Inferior parietal cortex (tissue), 1 donor: ENCODE results near the gene VCAN.

Experiments
- DNase-seq: peaks from one replicate; pipeline ENCODE4 v3.0.0-alpha.2; 2016; ENCODE audit errors: extremely low spot score

Gene VCAN

DNA sequence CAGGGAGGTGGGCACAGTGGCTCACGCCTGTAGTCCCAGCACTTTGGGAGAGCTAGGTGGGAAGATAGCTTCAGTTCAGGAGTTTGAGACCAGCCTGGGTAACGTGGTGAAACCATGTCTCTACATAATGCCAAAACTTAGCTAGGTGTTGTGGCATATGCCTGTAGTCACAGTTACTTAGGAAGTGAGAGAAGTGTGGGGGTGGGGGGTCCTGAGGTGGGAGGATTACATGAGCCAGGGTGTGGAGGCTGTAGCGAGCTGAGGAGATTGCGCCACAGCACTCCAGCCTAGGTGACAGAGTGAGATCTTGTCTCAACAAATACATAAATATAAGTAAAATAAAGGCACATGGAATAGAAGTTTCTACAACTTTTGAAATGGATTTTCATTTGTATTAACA lies 23.1 kb downstream of the VCAN start:
- no peak for DNase-seq

DNA sequence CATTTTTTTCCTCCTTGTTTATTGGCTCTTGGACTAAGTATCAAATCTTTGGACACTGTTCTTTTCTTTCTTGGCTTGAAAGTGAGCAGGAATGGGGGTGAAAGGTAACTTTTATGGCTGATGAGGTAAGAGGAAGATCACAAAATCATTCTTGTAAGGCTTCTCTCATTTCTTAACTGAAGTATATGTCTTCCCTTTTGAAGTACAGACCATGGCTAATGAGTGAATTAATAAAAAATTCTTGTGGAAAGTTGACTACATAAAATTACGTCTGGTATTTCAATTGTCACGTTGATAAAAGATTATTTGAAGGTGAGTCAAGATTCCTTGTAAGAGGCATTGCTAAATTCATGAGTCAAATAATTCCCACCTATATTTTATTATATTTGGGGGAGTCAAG lies 25.1 kb downstream of the VCAN start:
- DNase-seq = no peak

DNA sequence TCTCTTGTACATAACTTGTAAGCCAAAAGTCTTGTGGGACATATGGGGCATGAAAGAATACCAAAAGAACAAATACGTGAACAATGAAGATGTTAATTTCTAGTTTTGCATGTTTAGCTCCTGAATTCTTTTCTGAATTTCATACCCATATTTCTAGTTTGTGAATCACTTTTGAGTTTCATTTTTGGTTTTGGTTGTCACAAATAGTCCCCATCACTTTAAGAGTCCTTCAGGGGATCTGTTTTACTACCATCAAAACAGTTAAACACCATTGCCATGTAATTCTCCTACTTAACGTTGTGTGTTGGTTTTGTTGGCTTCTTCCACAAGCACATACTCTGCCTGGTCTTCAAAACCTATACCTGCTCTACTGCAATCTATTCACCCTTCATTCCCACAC lies 27.0 kb downstream of the VCAN start:
- no peak for DNase-seq

- no peak for DNase-seq
Observed at GRCh38 chr5:83503662-83504061, 32.1 kb downstream of the VCAN start.

DNA sequence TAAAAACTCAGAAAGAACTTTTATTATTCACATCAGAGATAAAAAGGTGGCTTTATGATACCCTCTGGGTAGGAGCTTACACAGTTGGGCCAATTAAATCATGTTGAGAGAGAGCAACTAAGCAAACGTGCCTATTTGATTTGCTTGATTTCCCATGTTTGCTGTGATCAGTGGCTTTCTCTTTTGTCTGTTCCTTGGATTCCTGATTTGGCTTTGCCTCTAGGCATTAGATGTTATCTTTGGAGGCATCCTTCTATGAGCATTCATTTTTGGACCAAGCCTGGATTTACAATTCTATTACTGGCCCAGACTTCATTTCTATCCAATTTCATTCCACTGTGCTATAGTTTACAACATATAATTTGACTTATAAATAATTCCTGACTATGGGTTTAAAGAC lies 35.9 kb downstream of the VCAN start:
- no peak for DNase-seq

DNA sequence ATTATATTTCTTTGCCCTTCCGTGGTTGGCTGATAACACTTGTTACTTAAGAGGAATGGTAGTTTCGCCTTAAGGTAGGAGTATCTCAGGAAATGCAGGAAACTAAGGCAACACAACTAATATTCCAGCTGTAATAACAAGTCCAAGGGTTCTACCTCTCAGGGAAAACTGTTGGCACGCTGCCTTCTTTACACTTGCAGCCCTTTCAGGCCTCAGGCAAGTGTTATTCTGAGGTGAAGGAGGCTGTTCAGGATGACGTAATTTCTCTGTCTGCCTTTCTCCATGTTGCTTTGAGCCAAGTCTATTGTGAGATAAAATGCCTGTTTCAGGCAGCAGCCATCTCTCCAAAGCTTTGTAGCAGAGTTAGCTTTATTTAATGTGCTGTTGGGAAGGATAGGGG lies 38.0 kb downstream of the VCAN start:
- no peak for DNase-seq

DNA sequence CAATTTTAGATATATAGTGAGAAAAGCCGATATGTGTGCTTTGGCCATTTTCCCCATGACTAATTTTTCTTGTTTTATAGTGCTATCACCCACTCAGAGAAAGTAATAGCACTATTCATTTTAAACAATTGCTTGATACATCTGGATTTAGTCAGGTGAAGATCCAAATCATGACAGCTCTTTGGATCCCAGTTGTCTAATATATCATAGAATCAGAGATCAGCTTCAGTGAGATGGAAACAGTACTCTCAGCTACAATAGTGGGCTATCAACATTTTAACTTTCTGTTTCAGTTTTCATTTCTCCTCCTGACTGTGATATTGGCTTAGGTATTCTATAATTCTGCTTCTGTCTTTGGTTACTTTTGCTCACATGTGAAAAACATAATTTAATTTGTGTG lies 38.7 kb downstream of the VCAN start:
- DNase-seq = no peak

DNA sequence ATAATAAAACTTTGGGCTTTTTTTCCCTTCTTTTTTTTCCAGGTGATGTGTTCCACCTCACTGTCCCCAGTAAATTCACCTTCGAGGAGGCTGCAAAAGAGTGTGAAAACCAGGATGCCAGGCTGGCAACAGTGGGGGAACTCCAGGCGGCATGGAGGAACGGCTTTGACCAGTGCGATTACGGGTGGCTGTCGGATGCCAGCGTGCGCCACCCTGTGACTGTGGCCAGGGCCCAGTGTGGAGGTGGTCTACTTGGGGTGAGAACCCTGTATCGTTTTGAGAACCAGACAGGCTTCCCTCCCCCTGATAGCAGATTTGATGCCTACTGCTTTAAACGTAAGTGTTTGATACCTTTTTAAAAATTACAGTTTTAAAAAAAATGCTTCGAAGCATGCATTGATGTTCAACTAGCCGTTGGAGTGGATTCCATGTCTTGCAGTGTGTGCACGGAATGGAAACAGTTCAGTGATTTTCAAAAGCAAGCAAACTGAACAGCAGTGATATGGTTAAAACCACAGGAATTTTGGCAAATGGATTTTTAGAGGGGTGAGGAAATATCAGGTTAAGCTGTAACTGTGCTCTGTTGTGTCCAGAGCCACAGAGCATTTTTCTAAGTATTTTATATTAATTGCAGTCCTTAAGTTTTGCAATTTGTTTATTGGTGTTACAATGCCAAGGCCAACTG lies 40.7 kb downstream of the VCAN start:
- DNase-seq = no peak

DNA sequence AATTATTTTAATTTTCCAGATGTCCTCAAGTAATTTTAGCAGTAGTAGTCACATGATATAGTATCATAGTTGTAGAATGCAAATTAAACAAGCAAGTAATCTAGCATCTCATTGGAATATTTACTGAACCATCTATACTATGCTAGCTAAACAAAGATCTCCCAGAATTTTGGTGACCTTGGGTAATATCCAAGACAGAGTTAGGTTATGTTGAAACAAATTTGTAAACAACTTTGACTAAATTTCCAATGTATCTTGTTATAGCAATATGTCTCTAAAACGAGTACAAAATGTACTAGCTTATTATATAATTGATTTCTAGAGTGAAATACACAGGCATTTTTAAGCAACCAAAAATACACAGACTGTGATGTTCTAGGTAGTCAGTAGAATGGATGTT lies 41.5 kb downstream of the VCAN start:
- DNase-seq = no peak

DNA sequence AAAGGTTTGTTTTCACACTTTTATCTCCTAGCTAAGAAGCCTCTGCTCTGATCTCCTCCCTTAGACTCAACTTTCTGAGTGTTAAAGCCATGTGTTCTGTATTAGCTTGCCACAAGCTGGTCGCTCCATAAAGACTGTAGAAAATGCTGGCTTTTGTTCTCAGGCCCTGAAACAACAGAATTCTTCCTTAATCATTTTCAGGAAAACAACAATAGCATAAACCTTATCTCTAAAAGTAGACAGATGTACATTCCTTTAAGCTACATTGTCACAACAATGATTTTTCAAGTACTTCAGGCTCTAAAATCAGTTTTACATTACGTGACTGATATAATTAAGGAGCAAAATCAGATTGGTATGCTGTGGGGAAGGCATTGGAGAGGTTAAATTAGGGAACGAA lies 41.9 kb downstream of the VCAN start:
- no peak for DNase-seq

GRCh38 chr5:83516377-83516776 lies 44.8 kb downstream of the VCAN start:
- no peak for DNase-seq

GRCh38 chr5:83517072-83517687 lies 45.6 kb downstream of the VCAN start:
- DNase-seq = no peak

- no peak for DNase-seq
Observed at GRCh38 chr5:83517688-83518085, 46.1 kb downstream of the VCAN start.

DNA sequence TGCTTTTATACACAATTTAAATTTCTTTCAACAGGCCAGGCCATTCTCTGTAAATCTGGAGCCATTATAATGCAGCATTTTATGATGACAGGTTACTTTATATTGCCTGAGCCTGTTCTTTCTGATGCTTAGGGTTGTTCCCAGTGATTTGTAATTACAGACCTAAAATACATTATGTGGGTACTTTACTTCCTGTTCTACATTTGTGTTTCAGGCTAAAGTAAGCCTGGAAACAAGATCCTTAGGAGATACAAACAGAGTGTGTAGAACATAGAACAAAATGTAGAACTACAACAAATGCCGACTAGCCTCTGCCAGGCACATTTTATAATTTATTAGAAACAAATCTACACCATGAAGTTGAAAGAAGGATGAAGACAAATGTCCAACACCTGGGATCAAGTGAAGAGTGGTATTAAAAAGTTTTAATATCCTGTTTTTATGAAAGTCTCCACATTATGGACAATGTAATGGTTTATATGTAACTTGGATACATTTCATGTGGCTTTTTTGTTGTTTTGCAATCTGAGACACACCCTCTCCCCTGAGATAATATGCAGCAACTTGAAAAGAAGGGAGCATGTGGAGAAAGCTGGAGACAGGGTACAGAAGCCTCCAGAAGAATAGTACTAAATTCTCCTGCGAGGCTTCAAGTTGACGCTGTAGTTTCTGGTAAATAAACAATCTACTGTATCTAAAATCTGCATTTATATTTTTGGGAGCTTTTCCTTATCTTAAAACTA lies 46.9 kb downstream of the VCAN start:
- no peak for DNase-seq

DNA sequence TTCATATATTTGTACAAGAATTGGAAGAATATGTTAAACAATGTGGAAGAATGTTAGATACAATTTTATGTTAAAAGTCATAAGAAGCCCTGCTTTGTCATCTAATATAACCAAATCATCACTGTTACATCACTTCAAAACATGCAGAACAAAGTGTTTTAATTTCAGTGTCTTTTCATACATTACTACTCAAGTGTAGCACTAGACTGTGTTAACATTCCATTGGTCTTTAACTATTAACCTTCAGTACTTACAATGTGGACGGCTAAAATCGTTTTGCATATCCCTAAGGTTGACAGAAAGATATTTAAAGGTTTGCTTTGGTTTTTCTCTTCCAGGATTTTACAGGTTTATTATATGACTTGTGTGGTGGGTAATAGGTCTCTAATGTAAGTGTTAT lies 50.9 kb downstream of the VCAN start:
- DNase-seq = no peak

GRCh38 chr5:83523929-83524328 lies 52.4 kb downstream of the VCAN start:
- no peak for DNase-seq

DNA sequence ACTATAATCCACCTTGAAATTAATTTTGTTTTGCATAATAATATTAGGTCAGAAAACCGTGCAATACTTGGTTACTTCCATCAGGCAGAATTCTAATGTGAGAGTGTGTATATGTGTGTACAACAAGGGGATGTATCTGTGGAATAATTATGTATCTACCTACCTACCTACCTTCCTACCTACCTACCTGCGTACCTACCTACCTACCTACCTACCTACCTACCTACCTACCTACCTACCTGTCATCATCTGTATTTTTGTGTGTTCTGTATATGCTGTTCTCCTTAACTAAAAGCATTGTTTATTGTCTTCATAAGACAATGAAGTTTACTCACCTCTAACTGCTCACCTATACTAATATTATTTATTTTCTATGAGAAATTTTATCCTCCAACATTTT lies 52.8 kb downstream of the VCAN start:
- DNase-seq = no peak

DNA sequence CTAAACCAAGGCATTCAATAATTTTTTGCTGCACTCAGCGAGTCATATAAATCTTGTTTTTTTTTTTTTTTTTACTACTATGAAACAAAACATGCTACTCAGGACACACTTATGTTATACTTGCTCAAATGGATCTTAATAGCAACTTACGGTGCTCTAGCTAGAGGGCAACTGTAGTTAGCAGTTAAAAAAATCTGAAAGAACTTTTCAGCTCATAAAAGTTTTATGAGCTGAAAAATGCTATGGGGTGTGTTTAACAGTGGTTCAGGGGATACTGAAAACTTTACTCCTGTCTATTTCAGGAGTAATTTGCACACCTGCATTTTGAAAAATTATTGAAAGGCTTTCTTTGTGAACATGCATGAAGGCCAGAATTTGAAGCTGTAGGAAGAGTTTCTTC lies 53.4 kb downstream of the VCAN start:
- DNase-seq = no peak

GRCh38 chr5:83526289-83526688 lies 54.7 kb downstream of the VCAN start:
- no peak for DNase-seq

DNA sequence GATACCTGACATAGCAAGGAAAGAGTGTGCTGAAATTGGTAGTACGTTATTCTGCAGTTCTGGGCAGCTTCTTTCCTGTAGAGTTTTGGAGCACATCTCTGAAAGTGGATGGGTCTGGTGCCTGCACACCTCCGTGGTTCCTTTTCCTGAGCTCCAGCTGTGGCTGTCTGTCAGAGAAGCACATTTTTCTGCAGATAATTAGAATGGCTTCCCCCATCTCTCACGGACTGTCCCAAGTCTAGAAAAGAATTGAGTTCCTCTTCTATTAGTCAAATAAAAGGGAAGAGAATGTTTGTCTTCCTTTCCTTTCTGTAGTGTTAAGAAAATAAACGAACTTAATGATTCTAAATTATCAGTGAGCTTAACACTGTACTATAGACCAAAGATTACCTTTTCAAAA lies 55.7 kb downstream of the VCAN start:
- DNase-seq = no peak

DNA sequence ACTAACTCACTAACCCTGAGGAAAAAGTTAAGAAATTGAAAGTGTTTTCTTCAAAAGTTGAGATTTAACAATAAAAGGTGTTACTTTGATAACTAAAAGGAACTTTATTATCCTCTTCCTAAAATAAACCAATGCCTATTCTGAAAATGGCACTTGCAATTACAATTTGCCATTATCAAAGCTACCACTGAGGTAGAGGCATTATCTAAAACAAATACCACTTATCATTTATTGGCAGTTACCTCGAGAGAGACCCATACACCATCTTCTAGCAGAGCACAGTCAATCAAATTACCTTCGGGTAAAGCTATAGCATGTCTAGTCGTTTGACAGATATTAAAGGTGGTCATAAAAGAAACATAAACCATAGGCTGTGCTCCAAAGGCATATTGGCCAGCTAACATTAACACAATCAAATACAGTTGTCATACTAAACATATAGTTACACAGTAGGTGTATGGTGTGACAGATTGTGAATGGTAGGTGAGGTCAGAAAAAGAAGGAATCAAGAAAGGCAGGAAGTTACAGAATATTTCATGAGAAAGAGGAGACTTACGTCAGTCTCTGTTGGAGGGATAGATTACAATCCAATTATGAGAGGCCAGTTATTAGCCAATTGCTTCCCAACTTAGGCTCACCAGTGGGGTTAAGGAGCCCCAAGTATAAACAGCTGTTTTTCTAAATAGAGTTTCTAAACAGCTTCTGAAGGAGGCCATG lies 56.3 kb downstream of the VCAN start:
- no peak for DNase-seq

DNA sequence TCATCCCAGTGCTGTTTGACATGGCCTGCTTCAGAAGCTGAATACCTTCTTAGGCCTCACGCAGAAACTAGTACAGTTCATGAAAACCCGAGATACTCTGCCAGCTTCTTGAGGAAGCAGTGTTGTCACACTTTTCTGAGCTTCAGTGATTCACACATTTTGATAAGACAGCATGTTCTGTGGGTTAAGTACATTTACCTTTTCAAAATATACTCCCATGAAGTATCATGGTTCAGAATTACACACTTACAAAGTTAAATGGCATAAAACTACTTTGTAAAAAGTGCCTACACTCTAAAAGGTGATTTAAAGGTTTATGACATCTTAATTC lies 56.9 kb downstream of the VCAN start:
- no peak for DNase-seq

DNA sequence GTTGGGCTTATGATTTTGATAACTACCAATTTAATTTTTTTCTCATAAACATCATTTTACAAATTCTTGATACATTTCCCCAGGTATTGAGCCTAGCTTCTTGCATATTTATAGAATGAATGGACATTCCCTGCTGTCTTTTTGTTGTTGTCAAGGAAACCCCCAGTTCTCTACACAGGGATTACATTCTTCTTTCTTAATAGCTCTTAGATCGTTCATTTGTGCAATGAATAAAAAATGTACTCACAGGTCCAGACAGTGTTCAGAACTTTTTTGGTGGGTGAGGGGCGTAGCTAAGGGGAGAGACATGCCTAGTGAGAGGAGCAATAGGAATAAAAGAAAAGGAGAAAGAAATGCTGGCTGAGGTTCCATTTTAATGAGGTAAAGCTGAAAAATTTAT lies 58.6 kb downstream of the VCAN start:
- no peak for DNase-seq
